Astrocyte (in vitro differentiated cells and primary cell): Measurements from ENCODE around the gene UGT2A2. TPM values are rescaled to one million over a fixed set of nuclear protein-coding genes. Genes with fewer than 3 reads are reported as not detected.

Experiments
- DNase-seq: peaks from one replicate; pipeline ENCODE4 v3.0.0-alpha.2; 2010; ENCODE audit warnings: low read depth
- FAIRE-seq: peaks from 2 replicates; lab custom pipeline; 2011; peaks lifted over from hg19 to GRCh38; lab: Jason Lieb, UNC
- H2AFZ ChIP-seq: 2 replicates; pipeline ENCODE4 v1.6.0; 2012; ENCODE audit warnings: low read depth, low read length, inconsistent platforms
- H3K27ac ChIP-seq: 2 replicates; pipeline ENCODE4 v1.5.1; 2011; ENCODE audit warnings: low read depth, low read length, inconsistent platforms
- H3K27me3 ChIP-seq: 2 replicates; pipeline ENCODE4 v1.6.0; 2011; ENCODE audit warnings: low read length, inconsistent platforms; ENCODE audit not compliant: insufficient read depth
- H3K36me3 ChIP-seq: 2 replicates; pipeline ENCODE4 v1.5.1; 2011; ENCODE audit warnings: low read length, inconsistent platforms; ENCODE audit not compliant: insufficient read depth
- H3K4me1 ChIP-seq: 2 replicates; pipeline ENCODE4 v1.5.1; 2011; ENCODE audit warnings: low read length, inconsistent platforms; ENCODE audit not compliant: insufficient read depth
- H3K4me2 ChIP-seq: 2 replicates; pipeline ENCODE4 v1.6.0; 2012; ENCODE audit warnings: low read length, inconsistent platforms
- H3K4me3 ChIP-seq: 2 replicates; pipeline ENCODE4 v1.5.1; 2011; ENCODE audit warnings: low read depth, mild to moderate bottlenecking, low read length, inconsistent platforms; ENCODE audit not compliant: insufficient read depth
- H3K79me2 ChIP-seq: 2 replicates; pipeline ENCODE4 v1.6.0; 2012; ENCODE audit warnings: mild to moderate bottlenecking, low read length, inconsistent platforms; ENCODE audit not compliant: insufficient read depth
- H3K9ac ChIP-seq: 2 replicates; pipeline ENCODE4 v1.6.0; 2012; ENCODE audit warnings: mild to moderate bottlenecking, low read length, inconsistent platforms
- H3K9me3 ChIP-seq: 2 replicates; pipeline ENCODE4 v1.5.1; 2012; ENCODE audit warnings: low read depth, mild to moderate bottlenecking, low read length, inconsistent platforms; ENCODE audit not compliant: insufficient read depth
- H4K20me1 ChIP-seq: 2 replicates; pipeline ENCODE4 v1.6.0; 2012; ENCODE audit warnings: low read length, inconsistent platforms; ENCODE audit not compliant: insufficient read depth
- H3K27ac Mint-ChIP-seq: one replicate; pipeline ENCODE4 v1.8.0; 2021; ENCODE audit warnings: mild to moderate bottlenecking, mixed read lengths; ENCODE audit not compliant: unreplicated experiment
- H3K27me3 Mint-ChIP-seq: one replicate; pipeline ENCODE4 v1.8.0; 2021; ENCODE audit warnings: low read depth, mixed read lengths; ENCODE audit not compliant: unreplicated experiment
- H3K36me3 Mint-ChIP-seq: one replicate; pipeline ENCODE4 v1.8.0; 2021; ENCODE audit warnings: low read depth, mixed read lengths; ENCODE audit not compliant: unreplicated experiment
- H3K4me1 Mint-ChIP-seq: one replicate; pipeline ENCODE4 v1.8.0; 2021; ENCODE audit warnings: low read depth, mixed read lengths; ENCODE audit not compliant: unreplicated experiment
- H3K4me3 Mint-ChIP-seq: one replicate; pipeline ENCODE4 v1.8.0; 2021; ENCODE audit warnings: mild to moderate bottlenecking, moderate library complexity, mixed read lengths; ENCODE audit not compliant: unreplicated experiment
- H3K9me3 Mint-ChIP-seq: one replicate; pipeline ENCODE4 v1.8.0; 2021; ENCODE audit warnings: mild to moderate bottlenecking, mixed read lengths; ENCODE audit not compliant: unreplicated experiment
- CTCF ChIP-seq: IDR thresholded peaks from 2 replicates; pipeline ENCODE4 v1.5.1; 2011; ENCODE audit warnings: low read depth, mild to moderate bottlenecking, inconsistent platforms, low read length, moderate library complexity; ENCODE audit not compliant: insufficient read depth
- EZH2 ChIP-seq: IDR thresholded peaks from 2 replicates; pipeline ENCODE4 v1.6.1; 2012; ENCODE audit warnings: mild to moderate bottlenecking, low read length, inconsistent platforms; ENCODE audit not compliant: insufficient read depth
- total RNA-seq: library from RNA; stranded (reverse); gene quantifications from 2 replicates; pipeline ENCODE4 v1.2.1, GENCODE V29; 2021

UGT2A2 gene
- total RNA-seq, 1 donor from 2014 or later, result not detected

GRCh38 chr4:69589884-69590283, 49.6 kb downstream of the UGT2A2 start:
- H4K20me1 ChIP-seq, result no peaks in the 10 kb centered on the region
- no peaks in the 10 kb centered on the region for H3K4me1 ChIP-seq
- Mint-ChIP-seq H3K4me1 (peaks cover 14% of the 10 kb centered on the region), H3K4me3 (no peak overlapping the region), H3K36me3 (no peaks in the 10 kb centered on the region), H3K27me3 (no peaks in the 10 kb centered on the region), H3K9me3 (no peaks in the 10 kb centered on the region), H3K27ac (no peak overlapping the region)
- no peaks in the 10 kb centered on the region for H3K9me3 ChIP-seq
- no peaks in the 10 kb centered on the region for H3K79me2 ChIP-seq
- H3K27me3 ChIP-seq, result no peaks in the 10 kb centered on the region
- no peak overlapping the region for H3K9ac ChIP-seq
- no peak overlapping the region for H2AFZ ChIP-seq
- H3K36me3 ChIP-seq, result no peaks in the 10 kb centered on the region
- FAIRE-seq (no peak), DNase-seq (peak; percentile 1)
- no peak overlapping the region for H3K27ac ChIP-seq
- no peak overlapping the region for H3K4me3 ChIP-seq
- TF ChIP-seq CTCF (no peak), EZH2 (no peak)
- H3K4me2 ChIP-seq, result no peak overlapping the region

GRCh38 chr4:69584135-69584534, 55.3 kb downstream of the UGT2A2 start:
- no peak overlapping the region for H3K9ac ChIP-seq
- no peak for FAIRE-seq

GRCh38 chr4:69583543-69583942, 55.9 kb downstream of the UGT2A2 start:
- Histone ChIP-seq H3K9ac (no peak overlapping the region), H3K27me3 (no peaks in the 10 kb centered on the region), H3K4me3 (no peak overlapping the region), H2AFZ (no peak overlapping the region), H3K27ac (no peak overlapping the region), H3K36me3 (no peaks in the 10 kb centered on the region), H3K79me2 (no peaks in the 10 kb centered on the region), H3K4me1 (no peaks in the 10 kb centered on the region), H3K9me3 (no peaks in the 10 kb centered on the region), H3K4me2 (no peak overlapping the region), H4K20me1 (no peaks in the 10 kb centered on the region)
- H3K27ac Mint-ChIP-seq, result no peak overlapping the region
- no peak for DNase-seq
- H3K4me3 Mint-ChIP-seq, result no peak overlapping the region
- peaks cover 12% of the 10 kb centered on the region for H3K4me1 Mint-ChIP-seq
- no peak for FAIRE-seq
- no peak for TF ChIP-seq CTCF
- TF ChIP-seq EZH2, result no peak
- no peaks in the 10 kb centered on the region for H3K9me3 Mint-ChIP-seq
- H3K36me3 Mint-ChIP-seq, result no peaks in the 10 kb centered on the region
- H3K27me3 Mint-ChIP-seq, result no peaks in the 10 kb centered on the region

More at GRCh38 chr4:69584135-69584534, 55.3 kb downstream of the UGT2A2 start:
- Mint-ChIP-seq H3K9me3 (no peaks in the 10 kb centered on the region), H3K27me3 (no peaks in the 10 kb centered on the region), H3K4me1 (peaks cover 12% of the 10 kb centered on the region), H3K4me3 (no peak overlapping the region), H3K36me3 (no peaks in the 10 kb centered on the region), H3K27ac (peak overlapping the region; percentile 61)
- H3K4me3 ChIP-seq, result no peak overlapping the region
- H2AFZ ChIP-seq, result no peak overlapping the region
- H3K4me1 ChIP-seq, result no peaks in the 10 kb centered on the region
- no peaks in the 10 kb centered on the region for H3K27me3 ChIP-seq
- no peak overlapping the region for H3K27ac ChIP-seq
- no peak overlapping the region for H3K4me2 ChIP-seq
- H3K9me3 ChIP-seq, result no peaks in the 10 kb centered on the region
- no peaks in the 10 kb centered on the region for H3K36me3 ChIP-seq
- no peak for TF ChIP-seq EZH2
- no peaks in the 10 kb centered on the region for H3K79me2 ChIP-seq
- no peak for DNase-seq
- H4K20me1 ChIP-seq, result no peaks in the 10 kb centered on the region
